NT2/D1 (cell line): ENCODE data around the gene SRPX2.
A peak's percentile ranks its signal among the peaks of the same experiment; 100 is the strongest.

ENCODE experiments used
- DNase-seq: peaks from one replicate; pipeline ENCODE4 v3.0.0-alpha.2; 2011; ENCODE audit warnings: low read depth, low spot score
- H3K27me3 ChIP-seq: 2 replicates; pipeline ENCODE4 v1.6.0; 2011; ENCODE audit warnings: mild to moderate bottlenecking; ENCODE audit not compliant: insufficient read length, insufficient read depth
- H3K36me3 ChIP-seq: 2 replicates; pipeline ENCODE4 v1.6.1; 2011; ENCODE audit warnings: mild to moderate bottlenecking, low read length, mixed read lengths; ENCODE audit not compliant: insufficient read depth, insufficient read length
- H3K4me1 ChIP-seq: 2 replicates; pipeline ENCODE4 v1.5.1; 2011; ENCODE audit not compliant: insufficient read depth, insufficient read length
- H3K4me3 ChIP-seq: 2 replicates; pipeline ENCODE4 v1.5.1; 2011; ENCODE audit warnings: low read depth; ENCODE audit not compliant: insufficient read length
- H3K9ac ChIP-seq: 2 replicates; pipeline ENCODE4 v1.6.0; 2011; ENCODE audit warnings: low read depth; ENCODE audit not compliant: insufficient read length
- H3K9me3 ChIP-seq: 2 replicates; pipeline ENCODE4 v1.5.1; 2011; ENCODE audit warnings: mild to moderate bottlenecking, low read length; ENCODE audit not compliant: insufficient read depth
- SUZ12 ChIP-seq: IDR thresholded peaks from 2 replicates; pipeline ENCODE4 v1.6.1; 2011; ENCODE audit not compliant: insufficient read length, insufficient read depth; ENCODE audit errors: extremely low read depth
- YY1 ChIP-seq: IDR thresholded peaks from 2 replicates; pipeline ENCODE4 v1.6.1; 2011; ENCODE audit not compliant: insufficient read length, insufficient read depth
- ZNF274 ChIP-seq: IDR thresholded peaks from 2 replicates; pipeline ENCODE4 v1.6.1; 2011; ENCODE audit warnings: mild to moderate bottlenecking, low read depth, low read length

SRPX2 gene

GRCh38 chrX:100611951-100612350 is 32.0 kb upstream of the SRPX2 start:
- Histone ChIP-seq H3K4me1 (no peaks in the 10 kb centered on the region), H3K9ac (no peak overlapping the region), H3K27me3 (no peaks in the 10 kb centered on the region), H3K9me3 (no peaks in the 10 kb centered on the region), H3K36me3 (no peaks in the 10 kb centered on the region), H3K4me3 (no peak overlapping the region)
- TF ChIP-seq YY1 (no peak), SUZ12 (no peak), ZNF274 (no peak)
- DNase-seq = no peak

DNA sequence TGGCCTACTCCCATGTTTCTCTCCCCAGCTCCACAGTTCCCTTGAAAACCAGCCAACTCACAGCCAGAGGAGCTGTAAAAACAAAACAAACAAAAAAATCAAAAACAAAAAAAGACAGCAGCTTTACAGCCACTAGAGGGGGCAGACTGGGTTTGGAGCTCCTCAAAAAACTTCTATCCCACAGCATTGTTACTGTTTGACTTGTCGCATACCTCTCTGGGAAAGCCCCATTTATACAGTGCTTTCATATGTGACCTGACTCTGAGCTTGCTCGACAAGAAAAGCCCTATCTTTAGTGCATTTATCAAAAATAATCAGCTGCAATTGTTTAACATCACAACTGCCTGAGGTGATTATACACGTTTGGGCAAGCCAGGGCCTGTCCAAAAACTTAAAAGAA is 29.0 kb upstream of the SRPX2 start:
- Histone ChIP-seq H3K27me3 (no peaks in the 10 kb centered on the region), H3K9me3 (no peaks in the 10 kb centered on the region), H3K9ac (no peak overlapping the region), H3K4me1 (no peaks in the 10 kb centered on the region), H3K4me3 (no peak overlapping the region), H3K36me3 (no peaks in the 10 kb centered on the region)
- TF ChIP-seq YY1 = no peak
- no peak for TF ChIP-seq SUZ12
- no peak for TF ChIP-seq ZNF274
- DNase-seq = peak; percentile 27

GRCh38 chrX:100623001-100623400 is 21.0 kb upstream of the SRPX2 start:
- Histone ChIP-seq H3K4me3 (no peak overlapping the region), H3K27me3 (no peaks in the 10 kb centered on the region), H3K9ac (no peak overlapping the region), H3K9me3 (no peaks in the 10 kb centered on the region), H3K4me1 (peaks cover 3% of the 10 kb centered on the region), H3K36me3 (no peaks in the 10 kb centered on the region)
- no peak for DNase-seq
- TF ChIP-seq SUZ12 (no peak), YY1 (no peak), ZNF274 (no peak)

GRCh38 chrX:100625985-100626491 is 18.0 kb upstream of the SRPX2 start:
- Histone ChIP-seq H3K36me3 (peaks cover 19% of the 10 kb centered on the region), H3K4me3 (no peak overlapping the region), H3K9me3 (no peaks in the 10 kb centered on the region), H3K9ac (no peak overlapping the region), H3K27me3 (no peaks in the 10 kb centered on the region), H3K4me1 (peaks cover 3% of the 10 kb centered on the region)
- DNase-seq = no peak
- TF ChIP-seq ZNF274 (no peak), SUZ12 (no peak), YY1 (no peak)

GRCh38 chrX:100635040-100635439 is 9.0 kb upstream of the SRPX2 start:
- Histone ChIP-seq H3K9me3 (no peaks in the 10 kb centered on the region), H3K9ac (peak overlapping the region; percentile 5), H3K36me3 (peaks cover 43% of the 10 kb centered on the region), H3K27me3 (no peaks in the 10 kb centered on the region), H3K4me3 (no peak overlapping the region), H3K4me1 (no peaks in the 10 kb centered on the region)
- no peak for DNase-seq
- TF ChIP-seq ZNF274 (no peak), SUZ12 (no peak), YY1 (no peak)

GRCh38 chrX:100635989-100636320 is 8.0 kb upstream of the SRPX2 start:
- TF ChIP-seq SUZ12 (no peak), YY1 (no peak), ZNF274 (no peak)
- no peaks in the 10 kb centered on the region for H3K9me3 ChIP-seq
- peak overlapping the region; percentile 82 for H3K4me3 ChIP-seq
- H3K4me1 ChIP-seq = no peaks in the 10 kb centered on the region
- DNase-seq = no peak
- H3K27me3 ChIP-seq = no peaks in the 10 kb centered on the region
- peaks cover 34% of the 10 kb centered on the region for H3K36me3 ChIP-seq
- H3K9ac ChIP-seq = peak overlapping the region; percentile 95

- H3K9ac ChIP-seq = peak within 1 kb of the TSS; percentile 95
Observed at GRCh38 chrX:100636321-100636991, 7.5 kb upstream of the SRPX2 start, which contains the start of gene TSPAN6. Gene TSPAN6 (minus strand): TSS chrX:100636806. CDS start chrX:100636694, 112 bp downstream.

More at GRCh38 chrX:100636321-100636991, 7.5 kb upstream of the SRPX2 start, which contains the start of gene TSPAN6:
- no peaks in the 10 kb centered on the region for H3K4me1 ChIP-seq
- peak within 1 kb of the TSS; percentile 82 for H3K4me3 ChIP-seq
- peaks cover 29% of the 10 kb centered on the region for H3K36me3 ChIP-seq
- H3K27me3 ChIP-seq = no peaks in the 10 kb centered on the region
- no peak for TF ChIP-seq SUZ12
- TF ChIP-seq ZNF274 = no peak
- TF ChIP-seq YY1 = no peak
- DNase-seq = peak; percentile 73
- H3K9me3 ChIP-seq = no peaks in the 10 kb centered on the region
